Measurements from ENCODE around the gene ALOX5.

DNA sequence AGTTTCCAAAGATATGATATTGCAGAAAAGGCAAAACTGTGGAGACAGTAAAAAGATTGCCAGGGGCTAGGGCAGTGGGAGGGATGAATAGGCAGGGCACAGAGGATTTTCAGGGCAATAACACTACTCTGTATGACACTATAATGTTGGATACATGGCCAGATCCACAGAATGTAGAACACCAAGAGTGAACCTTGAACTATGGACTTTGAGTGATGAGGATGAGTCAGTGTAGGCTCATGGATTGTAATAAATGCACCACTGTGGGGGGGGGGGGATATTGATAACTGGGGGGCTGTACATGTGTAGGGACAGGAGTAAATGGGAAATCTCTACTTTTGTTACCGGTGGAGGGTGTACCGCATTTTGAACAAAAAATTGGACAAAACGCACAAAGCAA is 77.4 kb downstream of the ALOX5 start:
- TF ChIP-seq POLR2AphosphoS5 (IDR thresholded peaks at IDR 0.05) (no peak), EP300 (IDR thresholded peaks at IDR 0.05) (no peak), POLR2A (IDR thresholded peaks at IDR 0.05) (no peak)
- TF ChIP-seq, protein P1, sequence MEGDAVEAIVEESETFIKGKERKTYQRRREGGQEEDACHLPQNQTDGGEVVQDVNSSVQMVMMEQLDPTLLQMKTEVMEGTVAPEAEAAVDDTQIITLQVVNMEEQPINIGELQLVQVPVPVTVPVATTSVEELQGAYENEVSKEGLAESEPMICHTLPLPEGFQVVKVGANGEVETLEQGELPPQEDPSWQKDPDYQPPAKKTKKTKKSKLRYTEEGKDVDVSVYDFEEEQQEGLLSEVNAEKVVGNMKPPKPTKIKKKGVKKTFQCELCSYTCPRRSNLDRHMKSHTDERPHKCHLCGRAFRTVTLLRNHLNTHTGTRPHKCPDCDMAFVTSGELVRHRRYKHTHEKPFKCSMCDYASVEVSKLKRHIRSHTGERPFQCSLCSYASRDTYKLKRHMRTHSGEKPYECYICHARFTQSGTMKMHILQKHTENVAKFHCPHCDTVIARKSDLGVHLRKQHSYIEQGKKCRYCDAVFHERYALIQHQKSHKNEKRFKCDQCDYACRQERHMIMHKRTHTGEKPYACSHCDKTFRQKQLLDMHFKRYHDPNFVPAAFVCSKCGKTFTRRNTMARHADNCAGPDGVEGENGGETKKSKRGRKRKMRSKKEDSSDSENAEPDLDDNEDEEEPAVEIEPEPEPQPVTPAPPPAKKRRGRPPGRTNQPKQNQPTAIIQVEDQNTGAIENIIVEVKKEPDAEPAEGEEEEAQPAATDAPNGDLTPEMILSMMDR (IDR thresholded peaks at IDR 0.05), result no peak

Data from upper lobe of left lung (tissue), 4 donors.